ENCODE results near the gene TTLL11.

TTLL11 gene

DNA sequence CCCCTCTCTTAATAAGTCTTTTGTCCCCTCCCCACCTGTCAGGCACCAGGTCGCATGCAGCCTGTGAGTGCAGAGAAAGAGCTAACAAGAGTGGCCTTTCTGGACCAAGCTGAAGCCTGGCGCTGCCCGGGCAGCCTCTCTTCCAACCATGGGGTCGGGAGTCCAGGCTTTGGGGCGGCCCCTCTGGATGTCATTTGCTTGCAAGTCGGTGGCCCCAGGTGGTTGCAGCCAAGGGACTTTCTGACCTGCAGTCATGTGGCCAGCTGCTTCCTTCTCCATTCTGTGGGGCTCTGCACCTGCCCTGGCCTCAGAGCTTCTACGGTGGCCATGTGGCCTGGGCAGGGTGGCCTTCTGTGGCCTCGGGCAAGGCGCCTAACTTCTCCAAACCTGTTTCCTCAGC, 282.0 kb downstream of the TTLL11 start:
- no peak overlapping the region for H3K9ac ChIP-seq (ENCODE audit: low read depth, low read length, poor library complexity, severe bottlenecking)
- H3K4me1 ChIP-seq (ENCODE audit: insufficient read depth, low read length, poor library complexity, severe bottlenecking) = no peaks in the 10 kb centered on the region
- no peaks in the 10 kb centered on the region for H3F3A ChIP-seq (ENCODE audit: low read depth)
- no peaks in the 10 kb centered on the region for H3K36me3 ChIP-seq (ENCODE audit: insufficient read depth, low read length)
- TF ChIP-seq CTCF (conservative IDR thresholded peaks at IDR 0.05; ENCODE audit: low read length) = no peak
- H3K9me2 ChIP-seq (replicated peaks; ENCODE audit: low read depth, low read length) = no peaks in the 10 kb centered on the region
- no peak overlapping the region for H3K4me2 ChIP-seq (ENCODE audit: low read depth, low read length, poor library complexity, severe bottlenecking)
- H3K9me3 ChIP-seq (ENCODE audit: insufficient read depth, low read depth, low read length) = no peaks in the 10 kb centered on the region
- H3K79me2 ChIP-seq (ENCODE audit: insufficient read depth, low read length) = no peaks in the 10 kb centered on the region
- H3K4me3 ChIP-seq (ENCODE audit: low read length, poor library complexity, severe bottlenecking) = no peak overlapping the region
- no peaks in the 10 kb centered on the region for H4K20me1 ChIP-seq (ENCODE audit: insufficient read depth, low read length, poor library complexity, severe bottlenecking)
- no peak overlapping the region for H2AFZ ChIP-seq (ENCODE audit: low read length)
- H3K27me3 ChIP-seq (ENCODE audit: insufficient read depth, low read length, poor library complexity, severe bottlenecking) = no peaks in the 10 kb centered on the region

GRCh38 chr9:121810489-121810888, 282.6 kb downstream of the TTLL11 start:
- Histone ChIP-seq H3K4me3 (ENCODE audit: low read length, poor library complexity, severe bottlenecking) (no peak overlapping the region), H3K9me3 (ENCODE audit: insufficient read depth, low read depth, low read length) (no peaks in the 10 kb centered on the region), H3K27me3 (ENCODE audit: insufficient read depth, low read length, poor library complexity, severe bottlenecking) (no peaks in the 10 kb centered on the region), H3K9ac (ENCODE audit: low read depth, low read length, poor library complexity, severe bottlenecking) (no peak overlapping the region), H3K9me2 (replicated peaks; ENCODE audit: low read depth, low read length) (no peaks in the 10 kb centered on the region), H3K79me2 (ENCODE audit: insufficient read depth, low read length) (no peaks in the 10 kb centered on the region), H3F3A (ENCODE audit: low read depth) (no peaks in the 10 kb centered on the region), H3K4me1 (ENCODE audit: insufficient read depth, low read length, poor library complexity, severe bottlenecking) (no peaks in the 10 kb centered on the region), H3K4me2 (ENCODE audit: low read depth, low read length, poor library complexity, severe bottlenecking) (no peak overlapping the region), H3K36me3 (ENCODE audit: insufficient read depth, low read length) (no peaks in the 10 kb centered on the region), H2AFZ (ENCODE audit: low read length) (no peak overlapping the region), H4K20me1 (ENCODE audit: insufficient read depth, low read length, poor library complexity, severe bottlenecking) (no peaks in the 10 kb centered on the region)
- TF ChIP-seq EZH2phosphoT487 (IDR thresholded peaks at IDR 0.05; ENCODE audit: borderline replicate concordance) = no peak

DNA sequence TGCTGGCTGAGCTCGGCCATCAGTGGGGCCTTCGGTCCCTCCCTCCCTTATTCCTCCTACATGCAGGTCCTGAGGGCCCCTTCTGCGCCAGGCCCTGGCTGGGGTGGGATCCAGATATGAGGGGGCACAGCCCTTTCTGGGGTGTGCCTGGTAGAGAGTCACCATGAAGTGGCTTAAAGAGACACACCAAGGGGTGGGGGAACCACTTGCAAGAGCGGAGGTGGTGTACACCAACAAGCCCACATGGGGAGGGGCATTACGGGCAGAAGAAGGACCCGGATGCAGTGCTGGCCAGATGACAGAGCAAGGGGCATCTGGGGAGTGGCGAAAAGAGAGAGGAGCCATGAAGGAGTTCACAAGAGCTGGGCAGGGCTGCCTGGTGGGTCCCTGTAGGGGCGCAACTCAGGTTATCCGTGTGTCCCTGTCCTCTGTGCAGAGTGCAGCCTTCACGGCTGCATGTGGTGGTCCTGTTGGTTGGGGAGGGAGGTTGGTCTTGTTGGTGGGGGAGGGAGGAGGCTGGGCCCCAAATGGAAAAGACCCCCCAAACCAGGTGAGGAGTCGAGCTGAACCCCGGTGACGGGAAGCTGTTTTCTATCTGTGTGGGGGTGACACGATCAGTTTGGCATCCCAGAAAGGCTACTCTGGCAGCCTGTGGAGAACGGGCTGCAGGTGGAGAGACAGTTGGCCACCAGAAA, 283.6 kb downstream of the TTLL11 start:
- TF ChIP-seq EZH2phosphoT487 (IDR thresholded peaks at IDR 0.05; ENCODE audit: borderline replicate concordance) = no peak
- no peak for TF ChIP-seq CTCF (conservative IDR thresholded peaks at IDR 0.05; ENCODE audit: low read length)
- Histone ChIP-seq H3K36me3 (ENCODE audit: insufficient read depth, low read length) (no peaks in the 10 kb centered on the region), H3K4me3 (ENCODE audit: low read length, poor library complexity, severe bottlenecking) (no peak overlapping the region), H3K9ac (ENCODE audit: low read depth, low read length, poor library complexity, severe bottlenecking) (no peak overlapping the region), H3K27me3 (ENCODE audit: insufficient read depth, low read length, poor library complexity, severe bottlenecking) (no peaks in the 10 kb centered on the region), H3K79me2 (ENCODE audit: insufficient read depth, low read length) (no peaks in the 10 kb centered on the region), H3K4me2 (ENCODE audit: low read depth, low read length, poor library complexity, severe bottlenecking) (no peak overlapping the region), H3K9me2 (replicated peaks; ENCODE audit: low read depth, low read length) (no peaks in the 10 kb centered on the region), H3F3A (ENCODE audit: low read depth) (no peaks in the 10 kb centered on the region), H4K20me1 (ENCODE audit: insufficient read depth, low read length, poor library complexity, severe bottlenecking) (no peaks in the 10 kb centered on the region), H3K4me1 (ENCODE audit: insufficient read depth, low read length, poor library complexity, severe bottlenecking) (no peaks in the 10 kb centered on the region), H3K9me3 (ENCODE audit: insufficient read depth, low read depth, low read length) (peaks cover 4% of the 10 kb centered on the region; the same call in 1 of the 2 replicates), H2AFZ (ENCODE audit: low read length) (no peak overlapping the region)

DNA sequence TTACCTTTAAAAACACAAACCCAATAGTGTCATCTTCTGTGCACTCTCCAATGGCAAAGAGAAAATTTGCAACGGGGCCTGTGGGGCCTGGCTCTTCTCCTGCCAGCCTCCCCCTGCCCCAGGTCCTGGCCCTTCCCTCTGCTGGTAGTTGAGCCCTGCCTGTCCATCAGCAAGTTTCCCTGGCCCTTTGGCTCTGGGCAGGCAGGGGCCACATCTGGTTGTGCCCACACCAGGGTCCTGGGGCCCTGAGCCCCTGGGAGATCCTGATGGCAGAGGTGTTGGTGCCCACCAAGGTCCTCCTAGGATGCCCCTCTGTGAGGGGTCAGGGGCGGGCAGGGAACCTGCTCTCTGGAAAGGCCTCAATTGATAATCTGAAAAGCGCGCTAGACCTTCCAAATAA, 284.3 kb downstream of the TTLL11 start:
- Histone ChIP-seq H3K4me1 (ENCODE audit: insufficient read depth, low read length, poor library complexity, severe bottlenecking) (no peaks in the 10 kb centered on the region), H3K27me3 (ENCODE audit: insufficient read depth, low read length, poor library complexity, severe bottlenecking) (no peaks in the 10 kb centered on the region), H3K4me3 (ENCODE audit: low read length, poor library complexity, severe bottlenecking) (no peak overlapping the region), H4K20me1 (ENCODE audit: insufficient read depth, low read length, poor library complexity, severe bottlenecking) (no peaks in the 10 kb centered on the region), H3K79me2 (ENCODE audit: insufficient read depth, low read length) (no peaks in the 10 kb centered on the region), H3K4me2 (ENCODE audit: low read depth, low read length, poor library complexity, severe bottlenecking) (no peak overlapping the region), H3K9ac (ENCODE audit: low read depth, low read length, poor library complexity, severe bottlenecking) (no peak overlapping the region), H3K36me3 (ENCODE audit: insufficient read depth, low read length) (no peaks in the 10 kb centered on the region), H3F3A (ENCODE audit: low read depth) (no peaks in the 10 kb centered on the region), H2AFZ (ENCODE audit: low read length) (no peak overlapping the region), H3K9me3 (ENCODE audit: insufficient read depth, low read depth, low read length) (peaks cover 4% of the 10 kb centered on the region; the same call in 1 of the 2 replicates), H3K9me2 (replicated peaks; ENCODE audit: low read depth, low read length) (no peaks in the 10 kb centered on the region)
- no peak for TF ChIP-seq CTCF (conservative IDR thresholded peaks at IDR 0.05; ENCODE audit: low read length)
- no peak for TF ChIP-seq EZH2phosphoT487 (IDR thresholded peaks at IDR 0.05; ENCODE audit: borderline replicate concordance)

Data from Loucy (cell line).